A673 (cell line): ENCODE data around the gene C5.
A peak's percentile ranks its signal among the peaks of the same experiment; 100 is the strongest.

ENCODE experiments used
- CTCF ChIP-seq: fragments of 300-800, 200-600 bp; sonication (generic); conservative IDR thresholded peaks from 2 replicates; pipeline ENCODE4 v1.5.1; 2017; ENCODE audit warnings: low read depth, mild to moderate bottlenecking, antibody characterized with exemption, low read length, moderate library complexity, mixed read lengths
- EZH2 ChIP-seq: fragments of 200-600 bp; sonication (generic); IDR thresholded peaks from 2 replicates; pipeline ENCODE4 v1.6.1; 2017; ENCODE audit warnings: borderline replicate concordance, low read depth, mild to moderate bottlenecking, mixed read lengths, antibody characterized with exemption, low read length; ENCODE audit not compliant: poor library complexity, severe bottlenecking

GRCh38 chr9:120936764-120937122 is 113.3 kb downstream of the C5 start:
- TF ChIP-seq CTCF (peak; percentile 24; the same call in 1 of the 2 replicates), EZH2 (no peak)
